HG02678 (cell line): ENCODE results near the gene ARL10.
"Not testable (repeated sequence)": the region's sequence is repeated elsewhere in the genome, so short reads cannot be mapped to it uniquely, and the experiment has no call there.

ENCODE experiments used
- ATAC-seq: cut with Tn5 transposase; IDR thresholded peaks from one replicate; pipeline ENCODE4 v1.9.1; 2021; ENCODE audit warnings: mild to moderate bottlenecking, moderate library complexity; ENCODE audit not compliant: unreplicated experiment

Gene ARL10

GRCh38 chr5:176388444-176389134, 23.3 kb downstream of the ARL10 start, which contains the start of the genes HIGD2A and NOP16:
Gene HIGD2A, plus strand, starts transcription at chr5:176388751. Its CDS starts 69 bp downstream, at chr5:176388820.
Gene NOP16, minus strand, starts transcription at chr5:176388598. Its CDS starts 59 bp downstream, at chr5:176388539.
- peak; percentile 89 for ATAC-seq

GRCh38 chr5:176389135-176390123, 24.1 kb downstream of the ARL10 start:
- ATAC-seq = peak; percentile 30

DNA sequence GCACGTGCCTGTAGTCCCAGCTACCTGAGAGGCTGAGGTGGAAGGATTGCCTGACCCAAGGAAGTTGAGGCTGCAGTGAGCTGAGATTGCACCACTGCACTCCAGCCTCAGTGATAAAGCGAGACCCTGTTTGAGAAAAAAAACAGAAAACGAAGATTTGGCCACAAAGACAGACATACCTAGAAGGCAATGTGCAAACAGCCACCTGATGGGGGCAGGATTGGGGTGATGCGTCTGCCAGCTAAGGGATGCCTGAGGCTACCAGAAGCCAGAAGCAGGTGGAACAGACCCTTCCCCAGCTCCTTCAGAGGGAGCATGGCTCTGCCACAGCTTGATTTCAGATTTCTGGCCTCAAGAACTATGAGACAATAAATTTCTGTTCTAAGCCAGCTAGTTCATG, 26.2 kb downstream of the ARL10 start:
- ATAC-seq = no peak

- ATAC-seq = no peak
Measured at GRCh38 chr5:176391999-176392398, 26.7 kb downstream of the ARL10 start.

DNA sequence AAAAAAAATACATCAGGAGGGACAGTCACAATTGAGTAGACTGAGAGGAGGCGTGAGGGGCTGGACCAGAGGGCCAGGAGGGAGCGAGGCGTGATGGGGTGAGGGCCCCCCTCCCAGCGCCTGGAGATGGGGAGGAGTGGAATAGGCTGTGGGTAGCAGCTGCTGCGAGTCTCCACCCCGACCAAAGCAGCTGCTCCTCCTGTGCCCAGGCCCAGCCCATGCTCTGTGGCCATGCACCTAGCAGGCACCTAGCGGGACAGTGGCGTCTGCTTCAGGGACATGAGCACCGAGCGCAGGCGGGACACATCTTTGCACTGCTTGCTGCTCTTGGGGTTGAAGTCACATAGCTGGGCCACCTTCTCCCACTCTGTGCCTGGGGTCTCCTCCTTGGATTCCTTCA, 27.2 kb downstream of the ARL10 start:
- no peak for ATAC-seq

GRCh38 chr5:176394096-176394495, 28.8 kb downstream of the ARL10 start:
- no peak for ATAC-seq

DNA sequence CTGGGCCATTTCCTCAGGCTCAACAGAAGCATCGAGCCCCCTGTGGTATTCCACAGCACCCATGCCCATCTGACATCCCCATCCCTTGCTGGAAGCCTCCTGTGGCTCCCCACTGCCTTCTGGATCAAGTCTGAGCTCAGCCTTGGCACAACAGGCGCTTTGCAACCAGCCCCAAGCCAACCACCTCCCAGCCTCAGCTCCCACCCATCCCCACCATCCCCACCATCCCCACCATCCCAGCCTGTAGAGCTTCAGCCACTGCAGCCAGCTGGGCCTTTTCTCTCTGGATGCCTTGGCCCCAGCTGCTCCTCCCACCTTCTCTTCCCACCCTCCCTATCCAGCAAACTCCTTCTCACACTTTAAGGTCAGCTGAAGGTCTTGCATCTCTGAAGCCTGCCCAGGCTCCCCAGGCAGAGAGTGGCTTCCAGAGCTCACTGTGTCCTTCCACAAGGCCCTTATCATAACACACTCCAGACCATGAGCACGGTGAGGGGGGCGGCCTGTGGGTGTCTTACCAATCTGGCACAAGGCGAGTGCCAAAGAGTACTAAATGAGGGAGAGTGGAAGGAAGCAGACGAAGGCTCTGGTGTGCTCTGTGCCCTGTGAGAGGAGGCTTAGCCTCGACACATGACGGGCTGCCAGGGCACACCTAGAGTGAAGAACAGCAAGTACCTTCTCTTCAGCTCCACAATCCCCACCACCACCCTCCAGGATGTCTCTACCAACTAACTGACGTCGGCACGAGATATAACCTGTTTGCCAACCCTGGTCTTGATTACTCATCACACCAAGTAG, 29.8 kb downstream of the ARL10 start:
- ATAC-seq = no peak

- no peak for ATAC-seq
Measured at GRCh38 chr5:176396330-176396729, 31.0 kb downstream of the ARL10 start.

GRCh38 chr5:176397736-176398420, 32.6 kb downstream of the ARL10 start:
- ATAC-seq = no peak

- ATAC-seq = no peak
Measured at GRCh38 chr5:176400382-176401156, 35.3 kb downstream of the ARL10 start.

DNA sequence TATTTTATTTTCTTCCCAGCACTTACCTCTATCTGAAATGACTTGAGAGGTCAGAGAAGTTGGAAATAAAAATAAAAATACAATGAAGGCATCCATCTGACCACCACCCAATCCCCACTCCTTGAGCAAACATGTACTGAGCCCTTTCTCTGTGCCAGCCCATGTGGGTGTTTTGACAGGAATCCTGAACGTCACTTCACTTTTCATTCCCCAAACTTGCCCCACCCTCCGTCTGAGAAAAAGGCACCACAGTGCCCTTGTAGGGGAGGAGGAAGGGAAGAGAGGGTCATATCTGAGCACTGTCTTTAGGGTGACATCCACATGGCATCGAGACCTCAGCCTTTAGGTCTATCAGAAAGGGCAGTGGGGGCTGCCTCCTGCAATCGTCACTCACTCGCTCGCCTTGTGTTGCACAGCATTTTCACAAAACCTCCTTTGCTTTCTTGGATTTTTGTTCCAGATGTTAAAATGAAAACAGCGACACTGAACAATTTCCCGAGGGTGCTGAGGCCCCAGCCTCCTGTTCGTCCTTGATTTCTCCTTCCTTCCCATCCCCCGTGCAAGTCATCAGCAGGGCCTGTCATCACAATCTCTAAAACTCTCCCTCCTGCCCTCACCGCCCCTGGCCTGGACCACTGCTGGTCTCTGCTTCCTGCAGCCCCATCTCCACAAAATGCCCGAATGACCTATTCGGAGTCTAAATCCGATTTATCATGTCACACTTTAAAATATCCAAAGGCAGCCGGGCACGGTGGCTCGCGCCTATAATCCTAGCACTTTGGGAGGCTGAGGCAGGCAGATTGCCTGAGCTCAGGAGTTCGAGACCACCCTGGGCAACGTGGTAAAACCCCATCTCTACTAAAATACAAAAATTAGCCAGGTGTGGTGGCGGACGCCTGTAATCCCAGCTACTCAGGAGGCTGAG, 36.3 kb downstream of the ARL10 start:
- no peak for ATAC-seq

- ATAC-seq = no peak
Measured at GRCh38 chr5:176405656-176406435, 40.6 kb downstream of the ARL10 start.

DNA sequence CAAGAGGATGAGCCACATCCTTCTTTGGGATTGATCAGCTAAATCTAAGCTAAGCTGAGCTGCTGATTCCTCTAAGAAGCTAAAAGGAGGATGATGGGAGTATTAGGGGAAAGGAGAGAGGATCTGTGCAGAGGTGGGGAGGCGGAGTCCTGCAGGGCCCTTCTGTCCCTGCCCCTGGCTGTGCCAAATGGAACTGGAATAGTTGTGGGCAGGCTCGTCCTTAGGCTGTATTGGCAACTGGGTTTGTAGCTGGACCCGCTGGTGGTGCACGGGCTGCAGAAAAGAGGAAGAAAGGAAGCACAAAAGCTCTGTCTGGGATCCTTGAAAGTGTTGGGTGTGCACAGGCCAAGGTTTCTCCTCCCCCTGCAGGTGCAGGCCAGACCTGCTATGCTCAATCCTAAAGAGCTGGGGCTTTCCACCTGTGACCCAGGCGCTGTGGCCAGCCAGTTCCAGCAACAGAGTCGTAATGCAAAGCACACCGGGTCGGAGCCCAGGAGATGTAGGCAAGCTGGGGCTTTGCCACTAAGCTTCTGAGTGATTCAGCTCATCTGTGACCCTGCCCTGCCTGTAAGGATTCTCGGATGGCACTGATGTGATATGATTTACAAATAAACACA, 41.3 kb downstream of the ARL10 start:
- no peak for ATAC-seq

- no peak for ATAC-seq
Measured at GRCh38 chr5:176407456-176408251, 42.4 kb downstream of the ARL10 start.

GRCh38 chr5:176408252-176408573, 42.9 kb downstream of the ARL10 start:
- not testable (repeated sequence) for ATAC-seq

- no peak for ATAC-seq
Measured at GRCh38 chr5:176408590-176408989, 43.3 kb downstream of the ARL10 start.

DNA sequence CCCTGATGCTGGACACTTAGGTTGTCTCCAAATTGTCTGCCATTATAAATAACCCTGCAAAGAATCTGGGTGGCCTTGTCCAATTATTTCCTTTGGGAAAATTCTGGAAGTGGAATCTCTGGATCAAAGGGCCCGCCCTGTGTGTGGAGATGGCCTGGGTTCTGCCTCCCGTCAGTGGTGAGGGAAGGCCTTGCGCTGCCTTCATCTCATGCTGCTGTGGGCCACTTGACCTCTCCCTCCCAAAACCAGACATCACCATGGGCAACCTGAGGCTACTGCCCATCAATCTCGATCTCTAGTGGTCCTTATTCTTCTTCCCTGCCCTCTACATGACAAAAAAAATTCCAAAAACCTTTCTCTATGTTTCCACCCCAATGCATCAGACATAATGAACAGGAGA, 44.5 kb downstream of the ARL10 start:
- no peak for ATAC-seq
